ENCODE data around the gene NTN3.

GRCh38 chr16:2473999-2474876, 3.1 kb downstream of the NTN3 start:
- TF ChIP-seq POLR2A (IDR thresholded peaks at IDR 0.05) (no peak), CTCF (IDR thresholded peaks at IDR 0.05) (peak in 4 of 5 experiments; percentile 34 to 68 (median 48)), EP300 (IDR thresholded peaks at IDR 0.05) (no peak)

Data from tibial nerve (tissue), 4 donors.